SK-N-SH (cell line): ENCODE data around the gene TBC1D2. TPM values are rescaled to one million over a fixed set of nuclear protein-coding genes. Genes with fewer than 3 reads are reported as not detected.

Source experiments
- CTCF ChIA-PET: fragments of 300-600, 350-600 bp; formaldehyde crosslinking; extraction: SDS; loops from one replicate; lab custom pipeline; 2021; lab: Yijun Ruan, JAX
- POLR2A ChIA-PET: fragments of 350-600 bp; sonication (Branson Sonifier 250); formaldehyde crosslinking; extraction: SDS; loops from one replicate; lab custom pipeline; 2020; ENCODE audit warnings: antibody characterized with exemption, inconsistent platforms; lab: Yijun Ruan, JAX
- DNase-seq: peaks from one replicate; pipeline ENCODE4 v3.0.0; 2012
- H2AFZ ChIP-seq: fragments of 200-600 bp; sonication (generic); 2 replicates; pipeline ENCODE4 v1.8.1; 2016; ENCODE audit warnings: antibody characterized with exemption, mild to moderate bottlenecking, low read depth
- H3F3A ChIP-seq: fragments of 200-600 bp; sonication (generic); replicated peaks from 2 replicates; pipeline ENCODE3; 2016; ENCODE audit warnings: antibody characterized with exemption, mild to moderate bottlenecking; ENCODE audit not compliant: insufficient read depth
- H3K27ac ChIP-seq, 2 experiments: fragments of 200-500 bp in 1 of 2; fragments of 200-600 bp in 1 of 2; sonication (Bioruptor generic) in 1 of 2; sonication (generic), shearing (Covaris generic) in 1 of 2; 2 replicates each; pipeline versions ENCODE4 v1.5.1 to v1.6.1; 2014 to 2016; ENCODE audit warnings: low read depth in 2 of 2, inconsistent platforms in 1 of 2, low read length in 1 of 2, mild to moderate bottlenecking in 1 of 2, mixed read lengths in 1 of 2
- H3K27me3 ChIP-seq: fragments of 200-600 bp; sonication (generic), shearing (Covaris generic); 2 replicates; pipeline ENCODE4 v1.6.1; 2016; ENCODE audit warnings: mixed run types; ENCODE audit not compliant: insufficient read depth
- H3K36me3 ChIP-seq, 2 experiments: fragments of 200-500 bp in 1 of 2; fragments of 200-600 bp in 1 of 2; sonication (Bioruptor generic) in 1 of 2; sonication (generic) in 1 of 2; replicated peaks in 1 of 2; 2 replicates each; pipeline versions ENCODE3 to v1.5.1; 2014 to 2016; ENCODE audit warnings: low read length in 1 of 2, mild to moderate bottlenecking in 1 of 2; ENCODE audit not compliant: insufficient read depth in 2 of 2, control insufficient read depth in 1 of 2
- H3K4me1 ChIP-seq, 2 experiments: fragments of 200-500 bp in 1 of 2; fragments of 200-600 bp in 1 of 2; sonication (Bioruptor generic) in 1 of 2; sonication (generic), shearing (Covaris generic) in 1 of 2; 2 replicates each; pipeline versions ENCODE4 v1.5.1 to v1.6.1; 2014 to 2016; ENCODE audit warnings: low read depth in 1 of 2, low read length in 1 of 2, mixed run types in 1 of 2; ENCODE audit not compliant: insufficient read depth in 2 of 2, control insufficient read depth in 1 of 2
- H3K4me2 ChIP-seq: fragments of 200-600 bp; sonication (generic), shearing (Covaris generic); 2 replicates; pipeline ENCODE4 v1.6.1; 2017; ENCODE audit warnings: mixed run types
- H3K4me3 ChIP-seq, 2 experiments: fragments of 200-500 bp in 1 of 2; fragments of 200-600 bp in 1 of 2; sonication (Bioruptor generic) in 1 of 2; sonication (generic), shearing (Covaris generic) in 1 of 2; 2 replicates each; pipeline versions ENCODE4 v1.5.1 to v1.8.1; 2014 to 2016; ENCODE audit warnings: low read depth in 2 of 2, inconsistent platforms in 1 of 2, low read length in 1 of 2, mild to moderate bottlenecking in 1 of 2, mixed read lengths in 1 of 2, moderate library complexity in 1 of 2
- H3K79me2 ChIP-seq: fragments of 200-600 bp; sonication (generic); 2 replicates; pipeline ENCODE4 v1.8.1; 2017; ENCODE audit warnings: mild to moderate bottlenecking; ENCODE audit not compliant: insufficient read depth
- H3K9ac ChIP-seq: fragments of 200-600 bp; sonication (generic); 2 replicates; pipeline ENCODE4 v1.6.1; 2017; ENCODE audit warnings: mixed run types
- H3K9me2 ChIP-seq: fragments of 200-600 bp; sonication (generic); 2 replicates; pipeline ENCODE4 v1.6.1; 2017; ENCODE audit warnings: mixed run types
- H3K9me3 ChIP-seq: fragments of 200-600 bp; sonication (generic); 2 replicates; pipeline ENCODE4 v1.6.1; 2017; ENCODE audit warnings: mixed run types, mild to moderate bottlenecking, moderate library complexity
- H4K20me1 ChIP-seq: fragments of 200-600 bp; sonication (generic); 2 replicates; pipeline ENCODE4 v1.6.1; 2017; ENCODE audit warnings: mild to moderate bottlenecking, mixed run types; ENCODE audit not compliant: insufficient read depth
- GABPA ChIP-seq: IDR thresholded peaks from 2 replicates; pipeline ENCODE4 v1.4.0; 2012; ENCODE audit warnings: low read depth, mild to moderate bottlenecking
- PBX3 ChIP-seq: IDR thresholded peaks from 2 replicates; pipeline ENCODE4; 2012
- SMC3 ChIP-seq: IDR thresholded peaks from 2 replicates; pipeline ENCODE4 v1.6.1; 2012; ENCODE audit warnings: low read depth, low read length, improper control_type of control experiment
- USF1 ChIP-seq: IDR thresholded peaks from 2 replicates; pipeline ENCODE4 v1.4.0; 2012; ENCODE audit warnings: low read depth, borderline replicate concordance
- ZBTB33 ChIP-seq: IDR thresholded peaks from 2 replicates; pipeline ENCODE4 v1.4.0; 2012; ENCODE audit warnings: low read depth, borderline replicate concordance
- WGBS: methylation state at CpG from one replicate; pipeline ENCODE4 v1.1.6; 2017; ENCODE audit warnings: low lambda C conversion rate; 5-methylcytosine and 5-hydroxymethylcytosine counted together
- polyA plus RNA-seq, 3 experiments: library from polyadenylated mRNA; depleted of rRNA; stranded (reverse); fragments of >200 nt; gene quantifications; 2 replicates each; pipeline ENCODE4 v1.2.3, GENCODE V29; 2012
- small RNA-seq, 7 experiments: library from RNA; depleted of rRNA; stranded (forward); fragments of <200 nt; gene quantifications; one replicate each; pipeline ENCODE3, GENCODE V24; 2012

The TBC1D2 gene
- polyA plus RNA-seq, 1 of the 3 experiments (the other 2 are of a cell fraction) = 5.6 TPM

GRCh38 chr9:98149422-98149821 lies 106.0 kb downstream of the TBC1D2 start:
- Histone ChIP-seq H2AFZ (no peak overlapping the region), H3K36me3 (no peaks in the 10 kb centered on the region), H3K4me3 (no peak overlapping the region), H3K9me3 (no peaks in the 10 kb centered on the region), H3K4me1 (peaks cover 0 to 19% of the 10 kb centered on the region in 2 experiments; a peak in 1 of 4 replicates), H3K9me2 (no peaks in the 10 kb centered on the region), H3K27me3 (no peaks in the 10 kb centered on the region), H4K20me1 (no peaks in the 10 kb centered on the region), H3K9ac (no peak overlapping the region), H3K79me2 (no peaks in the 10 kb centered on the region), H3F3A (no peaks in the 10 kb centered on the region), H3K4me2 (no peak overlapping the region), H3K27ac (no peak overlapping the region)
- no peak for DNase-seq
- CTCF ChIA-PET = interaction anchor here (1.6 kb wide), 1 partner anchor 16 kb away, joined by 4 read pairs; no protein-coding TSS in a partner anchor
- POLR2A ChIA-PET = no interaction called here
- TF ChIP-seq USF1 = no peak
- TF ChIP-seq ZBTB33 = no peak
- TF ChIP-seq SMC3 = no peak
- no peak for TF ChIP-seq PBX3
- TF ChIP-seq GABPA = no peak
- 33% methylated on average over 2 of the region's 3 CpGs for WGBS

Small RNAs within 50 kb of the gene (small RNA-seq; reads per million reads assigned to genes)
- 0 to 0.98 (median 0) reads per million in 7 experiments for gene MIR6854

Other genes with a start within 250 kb of the TBC1D2 start
- gene NANS, start 198.9 kb downstream of the TBC1D2 start, polyA plus RNA-seq (2012; rRNA removed) = 53.5 and 61.3 TPM in 2 replicates
- gene TRIM14, start 136.4 kb downstream of the TBC1D2 start, polyA plus RNA-seq (2012; rRNA removed) = 13.4 and 15.3 TPM in 2 replicates
- gene CORO2A, start 63.0 kb downstream of the TBC1D2 start, polyA plus RNA-seq (2012; rRNA removed) = 2.3 and 2.7 TPM in 2 replicates